Keratinocyte (primary cell): Measurements from ENCODE around the gene TAC3. TPM values are rescaled to one million over a fixed set of nuclear protein-coding genes. Genes with fewer than 3 reads are reported as not detected.

Experiments used
- polyA plus RNA-seq, 5 experiments: library from polyadenylated mRNA; depleted of rRNA in 3 of 5; stranded (reverse) in 3 of 5; stranded (forward) in 1 of 5; unstranded in 1 of 5; fragments of >200 nt; gene quantifications; 1 replicate in 1 of 5; 2 replicates in 3 of 5; 3 replicates in 1 of 5; pipeline versions ENCODE4 v1.2.1 to v1.2.3, GENCODE V29; 2011 to 2012; ENCODE audit warnings: missing spikeins in 2 of 5, low read depth in 1 of 5, low replicate concordance in 1 of 5

The TAC3 gene
- polyA plus RNA-seq, 1 donor (not counting 4 experiments of a cell fraction or from before 2014, with no cell fraction given), result not detected

Other genes with a start within 250 kb of the TAC3 start
- gene SDR9C7, start 82.1 kb downstream of the TAC3 start, polyA plus RNA-seq, result 1.3 to 2.4 TPM (median 1.3 TPM) in 3 replicates
- gene RDH16, start 58.9 kb downstream of the TAC3 start, polyA plus RNA-seq, result 0.10 to 0.30 TPM (median 0.21 TPM) in 3 replicates
- 3.4 to 5.4 TPM (median 4.1 TPM) in 3 replicates for gene ZBTB39, start 10.0 kb downstream of the TAC3 start, polyA plus RNA-seq
- 0.01 TPM in 1 of 3 replicates, not detected in the others for gene MYO1A, start 33.6 kb upstream of the TAC3 start, polyA plus RNA-seq
- gene NEMP1, start 62.3 kb upstream of the TAC3 start, polyA plus RNA-seq, result 7.4 to 18.6 TPM (median 11.2 TPM) in 3 replicates
- 11.4 to 32.2 TPM (median 22.0 TPM) in 3 replicates for gene NAB2, start 72.6 kb upstream of the TAC3 start, polyA plus RNA-seq
- gene STAT6, start 94.8 kb upstream of the TAC3 start, polyA plus RNA-seq, result 113 to 141 TPM (median 116 TPM) in 3 replicates
- 4.9 to 11.3 TPM (median 9.6 TPM) in 3 replicates for gene LRP1, start 112.0 kb upstream of the TAC3 start, polyA plus RNA-seq
- gene LRP1-AS, start 131.1 kb upstream of the TAC3 start, polyA plus RNA-seq, result not detected in 3 replicates
- gene NXPH4, start 200.3 kb upstream of the TAC3 start, polyA plus RNA-seq, result 0.97 to 1.4 TPM (median 1.2 TPM) in 3 replicates
- 84.0 to 180 TPM (median 128 TPM) in 3 replicates for gene SHMT2, start 213.2 kb upstream of the TAC3 start, polyA plus RNA-seq
- 0.27 to 0.94 TPM (median 0.62 TPM) in 3 replicates for gene STAC3, start 234.7 kb upstream of the TAC3 start, polyA plus RNA-seq